ENCODE results near the gene PCNX1.

DNA sequence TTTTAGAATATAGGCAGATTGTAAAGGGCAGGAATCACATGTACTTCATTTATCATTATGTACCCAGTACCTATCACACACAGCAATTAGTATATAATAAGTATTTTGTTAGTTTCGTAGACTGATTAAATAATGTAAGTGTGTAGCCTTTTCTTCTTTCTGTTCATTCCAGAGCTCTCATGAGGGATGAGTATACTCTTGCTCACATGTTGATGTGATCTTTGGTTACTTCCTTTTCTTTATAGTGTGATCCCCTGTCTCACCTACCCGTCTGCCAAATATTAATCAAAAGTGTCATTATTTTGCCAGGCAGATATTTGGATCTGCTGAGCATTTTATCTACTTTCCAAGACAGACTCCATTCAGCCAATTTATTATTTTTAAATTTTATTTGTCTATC, 156.1 kb downstream of the PCNX1 start:
- TF ChIP-seq, protein P1, sequence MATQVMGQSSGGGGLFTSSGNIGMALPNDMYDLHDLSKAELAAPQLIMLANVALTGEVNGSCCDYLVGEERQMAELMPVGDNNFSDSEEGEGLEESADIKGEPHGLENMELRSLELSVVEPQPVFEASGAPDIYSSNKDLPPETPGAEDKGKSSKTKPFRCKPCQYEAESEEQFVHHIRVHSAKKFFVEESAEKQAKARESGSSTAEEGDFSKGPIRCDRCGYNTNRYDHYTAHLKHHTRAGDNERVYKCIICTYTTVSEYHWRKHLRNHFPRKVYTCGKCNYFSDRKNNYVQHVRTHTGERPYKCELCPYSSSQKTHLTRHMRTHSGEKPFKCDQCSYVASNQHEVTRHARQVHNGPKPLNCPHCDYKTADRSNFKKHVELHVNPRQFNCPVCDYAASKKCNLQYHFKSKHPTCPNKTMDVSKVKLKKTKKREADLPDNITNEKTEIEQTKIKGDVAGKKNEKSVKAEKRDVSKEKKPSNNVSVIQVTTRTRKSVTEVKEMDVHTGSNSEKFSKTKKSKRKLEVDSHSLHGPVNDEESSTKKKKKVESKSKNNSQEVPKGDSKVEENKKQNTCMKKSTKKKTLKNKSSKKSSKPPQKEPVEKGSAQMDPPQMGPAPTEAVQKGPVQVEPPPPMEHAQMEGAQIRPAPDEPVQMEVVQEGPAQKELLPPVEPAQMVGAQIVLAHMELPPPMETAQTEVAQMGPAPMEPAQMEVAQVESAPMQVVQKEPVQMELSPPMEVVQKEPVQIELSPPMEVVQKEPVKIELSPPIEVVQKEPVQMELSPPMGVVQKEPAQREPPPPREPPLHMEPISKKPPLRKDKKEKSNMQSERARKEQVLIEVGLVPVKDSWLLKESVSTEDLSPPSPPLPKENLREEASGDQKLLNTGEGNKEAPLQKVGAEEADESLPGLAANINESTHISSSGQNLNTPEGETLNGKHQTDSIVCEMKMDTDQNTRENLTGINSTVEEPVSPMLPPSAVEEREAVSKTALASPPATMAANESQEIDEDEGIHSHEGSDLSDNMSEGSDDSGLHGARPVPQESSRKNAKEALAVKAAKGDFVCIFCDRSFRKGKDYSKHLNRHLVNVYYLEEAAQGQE (IDR thresholded peaks at IDR 0.05; ENCODE audit: insufficient read depth in 1 of 2, low read depth in 2 of 2, low read length in 2 of 2) = no peak
- no peak for TF ChIP-seq TAF1 (IDR thresholded peaks at IDR 0.05; ENCODE audit: borderline replicate concordance, insufficient read depth, low read length)
- no peak for TF ChIP-seq SIN3A (IDR thresholded peaks at IDR 0.05; ENCODE audit: borderline replicate concordance, insufficient read depth, low read length)
- no peak for TF ChIP-seq POLR2AphosphoS5 (IDR thresholded peaks at IDR 0.05; ENCODE audit: low read depth, low read length)

All from PFSK-1 (cell line).